Measurements from ENCODE around the gene CAMSAP2.

DNA sequence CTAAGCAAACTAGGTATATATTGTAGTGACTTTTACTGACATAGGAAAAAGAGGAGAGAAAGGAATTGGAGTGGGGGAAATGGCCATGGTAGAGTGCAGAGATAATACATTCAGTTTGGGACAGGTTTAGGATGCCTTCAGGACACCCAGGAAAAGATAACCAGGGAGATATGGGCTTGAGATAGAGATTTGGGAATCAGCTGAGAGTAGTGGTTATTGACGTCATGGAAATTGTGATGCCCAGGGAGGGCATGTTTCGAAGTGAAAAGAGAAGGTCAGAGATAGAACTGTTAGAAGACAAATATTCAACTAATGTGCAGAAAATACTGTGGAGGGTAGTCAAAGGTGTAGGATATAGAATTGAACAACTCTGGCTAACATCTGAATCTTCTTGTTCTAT is 40.6 kb downstream of the CAMSAP2 start:
- TF ChIP-seq, protein P1, sequence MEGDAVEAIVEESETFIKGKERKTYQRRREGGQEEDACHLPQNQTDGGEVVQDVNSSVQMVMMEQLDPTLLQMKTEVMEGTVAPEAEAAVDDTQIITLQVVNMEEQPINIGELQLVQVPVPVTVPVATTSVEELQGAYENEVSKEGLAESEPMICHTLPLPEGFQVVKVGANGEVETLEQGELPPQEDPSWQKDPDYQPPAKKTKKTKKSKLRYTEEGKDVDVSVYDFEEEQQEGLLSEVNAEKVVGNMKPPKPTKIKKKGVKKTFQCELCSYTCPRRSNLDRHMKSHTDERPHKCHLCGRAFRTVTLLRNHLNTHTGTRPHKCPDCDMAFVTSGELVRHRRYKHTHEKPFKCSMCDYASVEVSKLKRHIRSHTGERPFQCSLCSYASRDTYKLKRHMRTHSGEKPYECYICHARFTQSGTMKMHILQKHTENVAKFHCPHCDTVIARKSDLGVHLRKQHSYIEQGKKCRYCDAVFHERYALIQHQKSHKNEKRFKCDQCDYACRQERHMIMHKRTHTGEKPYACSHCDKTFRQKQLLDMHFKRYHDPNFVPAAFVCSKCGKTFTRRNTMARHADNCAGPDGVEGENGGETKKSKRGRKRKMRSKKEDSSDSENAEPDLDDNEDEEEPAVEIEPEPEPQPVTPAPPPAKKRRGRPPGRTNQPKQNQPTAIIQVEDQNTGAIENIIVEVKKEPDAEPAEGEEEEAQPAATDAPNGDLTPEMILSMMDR (IDR thresholded peaks at IDR 0.05), result no peak
- TF ChIP-seq POLR2A (IDR thresholded peaks at IDR 0.05) (no peak), EP300 (IDR thresholded peaks at IDR 0.05) (no peak)
